ENCODE data around the gene MYCBP. TPM values are rescaled to one million over a fixed set of nuclear protein-coding genes. Genes with fewer than 3 reads are reported as not detected.

The MYCBP gene
- total RNA-seq, 1 donor from 2014 or later = 28.9 TPM

DNA sequence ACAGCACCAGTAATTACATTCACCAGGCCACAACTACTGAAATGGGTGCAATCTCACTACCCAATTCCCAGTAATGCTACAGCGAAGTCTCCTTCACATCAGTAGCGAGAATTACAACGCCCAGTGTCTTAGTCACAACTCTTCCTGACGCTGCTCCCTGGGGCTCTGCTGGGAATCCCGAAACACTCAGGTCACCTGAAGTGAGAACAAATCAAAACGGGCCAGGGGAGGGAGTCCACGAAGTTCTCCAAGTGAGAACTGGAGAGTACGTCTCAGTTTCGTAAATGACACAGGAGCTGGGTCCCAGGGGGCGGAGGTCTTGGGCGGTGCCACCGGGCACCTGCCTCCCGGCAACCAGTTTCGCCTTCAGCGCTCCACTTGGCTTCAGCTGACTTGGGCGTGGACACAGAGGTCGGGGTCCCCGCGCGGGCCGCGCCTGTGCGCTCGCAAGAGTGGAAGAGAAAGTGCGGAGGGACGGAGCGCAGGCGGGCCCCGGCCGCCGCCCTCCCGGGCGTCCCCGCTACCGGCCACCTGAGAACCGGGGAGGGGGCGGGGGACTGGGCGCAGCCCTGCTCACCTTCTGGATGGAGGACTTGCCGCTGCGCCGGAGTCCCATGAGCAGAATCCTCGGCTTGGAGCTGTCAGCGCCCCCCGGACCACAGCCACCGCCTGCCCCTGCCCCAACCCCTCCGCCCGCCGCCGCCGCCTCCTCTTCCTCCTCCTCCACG lies 14.2 kb downstream of the MYCBP start:
- H3K9me3 Mint-ChIP-seq (ENCODE audit: unreplicated experiment) = no peaks in the 10 kb centered on the region
- Histone ChIP-seq H3K27ac (ENCODE audit: low read depth, low read length) (peak overlapping the region; percentile 68), H3K36me3 (ENCODE audit: insufficient read depth, low read length) (peaks cover 11% of the 10 kb centered on the region), H2AFZ (ENCODE audit: low read depth, low read length) (peak overlapping the region; percentile 92), H3K9ac (ENCODE audit: low read length) (peak overlapping the region; percentile 90), H3K9me3 (ENCODE audit: insufficient read depth, low read depth, low read length) (no peaks in the 10 kb centered on the region), H3K4me1 (ENCODE audit: insufficient read depth, low read length) (peaks cover 3% of the 10 kb centered on the region), H3K4me3 (ENCODE audit: insufficient read depth, low read depth, low read length) (peak overlapping the region; percentile 92), H3K27me3 (ENCODE audit: insufficient read depth, low read length) (no peaks in the 10 kb centered on the region), H4K20me1 (ENCODE audit: insufficient read depth, low read length) (peaks cover 21% of the 10 kb centered on the region), H3K79me2 (ENCODE audit: insufficient read depth, low read length) (peaks cover 43% of the 10 kb centered on the region), H3K4me2 (ENCODE audit: low read length) (peak overlapping the region; percentile 89)
- DNase-seq (ENCODE audit: low read depth) (peak; percentile 67), FAIRE-seq (no peak)
- peak overlapping the region; percentile 58 for H3K27ac Mint-ChIP-seq (ENCODE audit: unreplicated experiment)
- H3K4me3 Mint-ChIP-seq (ENCODE audit: unreplicated experiment) = peak overlapping the region; percentile 96
- H3K27me3 Mint-ChIP-seq (ENCODE audit: low read depth, unreplicated experiment) = no peaks in the 10 kb centered on the region
- peaks cover 7% of the 10 kb centered on the region for H3K4me1 Mint-ChIP-seq (ENCODE audit: low read depth, unreplicated experiment)
- H3K36me3 Mint-ChIP-seq (ENCODE audit: low read depth, unreplicated experiment) = peaks cover 11% of the 10 kb centered on the region
- TF ChIP-seq EZH2 (IDR thresholded peaks at IDR 0.05; ENCODE audit: insufficient read depth, low read length) = no peak
- TF ChIP-seq, protein P1, sequence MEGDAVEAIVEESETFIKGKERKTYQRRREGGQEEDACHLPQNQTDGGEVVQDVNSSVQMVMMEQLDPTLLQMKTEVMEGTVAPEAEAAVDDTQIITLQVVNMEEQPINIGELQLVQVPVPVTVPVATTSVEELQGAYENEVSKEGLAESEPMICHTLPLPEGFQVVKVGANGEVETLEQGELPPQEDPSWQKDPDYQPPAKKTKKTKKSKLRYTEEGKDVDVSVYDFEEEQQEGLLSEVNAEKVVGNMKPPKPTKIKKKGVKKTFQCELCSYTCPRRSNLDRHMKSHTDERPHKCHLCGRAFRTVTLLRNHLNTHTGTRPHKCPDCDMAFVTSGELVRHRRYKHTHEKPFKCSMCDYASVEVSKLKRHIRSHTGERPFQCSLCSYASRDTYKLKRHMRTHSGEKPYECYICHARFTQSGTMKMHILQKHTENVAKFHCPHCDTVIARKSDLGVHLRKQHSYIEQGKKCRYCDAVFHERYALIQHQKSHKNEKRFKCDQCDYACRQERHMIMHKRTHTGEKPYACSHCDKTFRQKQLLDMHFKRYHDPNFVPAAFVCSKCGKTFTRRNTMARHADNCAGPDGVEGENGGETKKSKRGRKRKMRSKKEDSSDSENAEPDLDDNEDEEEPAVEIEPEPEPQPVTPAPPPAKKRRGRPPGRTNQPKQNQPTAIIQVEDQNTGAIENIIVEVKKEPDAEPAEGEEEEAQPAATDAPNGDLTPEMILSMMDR (IDR thresholded peaks at IDR 0.05; ENCODE audit: insufficient read depth, low read depth, low read length) = no peak

DNA sequence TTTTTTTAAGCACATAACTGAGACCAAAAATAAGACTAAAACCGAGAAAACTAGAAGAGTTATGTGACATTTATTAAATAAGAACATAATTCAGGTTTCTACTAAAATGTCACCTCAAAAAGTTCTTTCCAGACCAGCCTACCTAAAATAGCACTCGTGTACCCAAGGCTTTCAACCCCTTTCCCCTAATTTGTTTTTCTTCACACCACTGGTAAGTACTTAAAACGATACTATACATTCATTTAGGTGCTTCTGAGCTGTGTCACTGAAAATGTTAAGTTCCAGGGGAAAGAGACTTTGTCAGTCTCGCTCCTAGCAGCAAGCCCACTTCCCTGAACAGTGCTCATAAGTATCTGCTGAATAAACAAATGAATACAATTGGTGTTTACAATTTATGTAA lies 20.4 kb downstream of the MYCBP start:
- H4K20me1 ChIP-seq (ENCODE audit: insufficient read depth, low read length) = peaks cover 10% of the 10 kb centered on the region
- no peak overlapping the region for H2AFZ ChIP-seq (ENCODE audit: low read depth, low read length)
- H3K4me3 ChIP-seq (ENCODE audit: insufficient read depth, low read depth, low read length) = no peak overlapping the region
- Mint-ChIP-seq H3K4me3 (ENCODE audit: unreplicated experiment) (no peak overlapping the region), H3K9me3 (ENCODE audit: unreplicated experiment) (no peaks in the 10 kb centered on the region), H3K4me1 (ENCODE audit: low read depth, unreplicated experiment) (peaks cover 2% of the 10 kb centered on the region), H3K27ac (ENCODE audit: unreplicated experiment) (no peak overlapping the region), H3K36me3 (ENCODE audit: low read depth, unreplicated experiment) (peaks cover 12% of the 10 kb centered on the region), H3K27me3 (ENCODE audit: low read depth, unreplicated experiment) (no peaks in the 10 kb centered on the region)
- H3K4me1 ChIP-seq (ENCODE audit: insufficient read depth, low read length) = no peaks in the 10 kb centered on the region
- peaks cover 13% of the 10 kb centered on the region for H3K36me3 ChIP-seq (ENCODE audit: insufficient read depth, low read length)
- TF ChIP-seq EZH2 (IDR thresholded peaks at IDR 0.05; ENCODE audit: insufficient read depth, low read length) = no peak
- TF ChIP-seq, protein P1 (IDR thresholded peaks at IDR 0.05; ENCODE audit: insufficient read depth, low read depth, low read length) = no peak
- no peak overlapping the region for H3K4me2 ChIP-seq (ENCODE audit: low read length)
- peaks cover 11% of the 10 kb centered on the region for H3K79me2 ChIP-seq (ENCODE audit: insufficient read depth, low read length)
- H3K9ac ChIP-seq (ENCODE audit: low read length) = no peak overlapping the region
- H3K27ac ChIP-seq (ENCODE audit: low read depth, low read length) = no peak overlapping the region
- FAIRE-seq = no peak
- no peak for DNase-seq (ENCODE audit: low read depth)
- H3K9me3 ChIP-seq (ENCODE audit: insufficient read depth, low read depth, low read length) = no peaks in the 10 kb centered on the region
- H3K27me3 ChIP-seq (ENCODE audit: insufficient read depth, low read length) = no peaks in the 10 kb centered on the region

DNA sequence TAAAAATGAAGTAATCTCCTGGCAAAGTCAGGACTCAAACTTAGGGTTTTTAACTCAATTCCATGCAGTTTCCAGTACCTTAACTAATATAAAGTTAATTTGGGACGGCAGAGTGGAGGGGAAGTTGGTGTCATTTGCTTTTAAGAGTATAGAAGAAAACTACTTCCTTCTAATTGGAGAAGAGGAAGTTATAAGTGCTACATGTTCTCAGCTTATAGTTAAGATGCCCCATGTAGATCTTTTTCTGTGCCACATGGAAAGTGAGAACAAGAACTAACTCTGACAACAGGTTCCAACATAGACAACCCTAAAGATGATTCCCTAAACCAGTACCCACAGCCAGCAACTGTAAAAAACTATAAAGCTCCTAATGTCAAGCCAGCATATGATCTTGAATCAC lies 25.1 kb downstream of the MYCBP start:
- TF ChIP-seq, protein P1 (IDR thresholded peaks at IDR 0.05; ENCODE audit: insufficient read depth, low read depth, low read length) = no peak
- TF ChIP-seq EZH2 (IDR thresholded peaks at IDR 0.05; ENCODE audit: insufficient read depth, low read length) = no peak
- no peak overlapping the region for H2AFZ ChIP-seq (ENCODE audit: low read depth, low read length)
- no peak overlapping the region for H3K4me3 Mint-ChIP-seq (ENCODE audit: unreplicated experiment)
- no peaks in the 10 kb centered on the region for H3K9me3 ChIP-seq (ENCODE audit: insufficient read depth, low read depth, low read length)
- H3K36me3 Mint-ChIP-seq (ENCODE audit: low read depth, unreplicated experiment) = peaks cover 11% of the 10 kb centered on the region
- no peak overlapping the region for H3K9ac ChIP-seq (ENCODE audit: low read length)
- no peaks in the 10 kb centered on the region for H3K27me3 Mint-ChIP-seq (ENCODE audit: low read depth, unreplicated experiment)
- H4K20me1 ChIP-seq (ENCODE audit: insufficient read depth, low read length) = peaks cover 11% of the 10 kb centered on the region
- no peaks in the 10 kb centered on the region for H3K79me2 ChIP-seq (ENCODE audit: insufficient read depth, low read length)
- no peak overlapping the region for H3K4me2 ChIP-seq (ENCODE audit: low read length)
- H3K27ac ChIP-seq (ENCODE audit: low read depth, low read length) = no peak overlapping the region
- peaks cover 19% of the 10 kb centered on the region for H3K36me3 ChIP-seq (ENCODE audit: insufficient read depth, low read length)
- H3K4me3 ChIP-seq (ENCODE audit: insufficient read depth, low read depth, low read length) = no peak overlapping the region
- no peaks in the 10 kb centered on the region for H3K4me1 ChIP-seq (ENCODE audit: insufficient read depth, low read length)
- H3K27me3 ChIP-seq (ENCODE audit: insufficient read depth, low read length) = no peaks in the 10 kb centered on the region
- no peak overlapping the region for H3K27ac Mint-ChIP-seq (ENCODE audit: unreplicated experiment)
- H3K9me3 Mint-ChIP-seq (ENCODE audit: unreplicated experiment) = no peaks in the 10 kb centered on the region
- no peak for FAIRE-seq
- DNase-seq (ENCODE audit: low read depth) = no peak
- H3K4me1 Mint-ChIP-seq (ENCODE audit: low read depth, unreplicated experiment) = no peaks in the 10 kb centered on the region

All from astrocyte (in vitro differentiated cells and primary cell).